Right hindlimb (tissue), 1 donor: Measurements from ENCODE around the gene MKX.

Experiments
- DNase-seq: peaks from one replicate; pipeline ENCODE4 v3.0.0-alpha.2; 2018

Gene MKX

GRCh38 chr10:27745732-27746396 is at the start of gene MKX:
TSS of gene MKX (minus strand) at chr10:27745819. CDS start at chr10:27743415, 2,404 bp downstream.
- peak; percentile 86 for DNase-seq

- no peak for DNase-seq
Measured at GRCh38 chr10:27794157-27794556, 48.5 kb upstream of the MKX start.

DNA sequence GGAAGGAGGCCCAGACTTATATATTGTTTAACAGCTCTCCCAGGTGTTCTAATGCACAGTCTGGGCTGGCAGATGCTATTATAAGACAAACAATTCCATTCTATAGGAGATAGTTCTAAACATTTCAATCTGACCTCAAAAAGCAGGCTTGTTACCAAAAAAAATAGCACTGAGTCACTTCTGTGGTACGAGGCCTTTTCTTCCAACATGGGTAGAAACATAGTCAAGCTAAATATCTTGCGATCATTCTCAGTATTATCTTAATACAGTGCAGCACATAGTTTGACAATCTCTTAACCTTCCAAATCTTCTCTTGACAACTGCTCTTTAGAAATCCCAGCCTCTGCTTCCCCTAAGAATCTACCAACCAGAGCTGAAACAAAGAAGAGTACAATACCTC is 46.6 kb upstream of the MKX start:
- DNase-seq: no peak

DNA sequence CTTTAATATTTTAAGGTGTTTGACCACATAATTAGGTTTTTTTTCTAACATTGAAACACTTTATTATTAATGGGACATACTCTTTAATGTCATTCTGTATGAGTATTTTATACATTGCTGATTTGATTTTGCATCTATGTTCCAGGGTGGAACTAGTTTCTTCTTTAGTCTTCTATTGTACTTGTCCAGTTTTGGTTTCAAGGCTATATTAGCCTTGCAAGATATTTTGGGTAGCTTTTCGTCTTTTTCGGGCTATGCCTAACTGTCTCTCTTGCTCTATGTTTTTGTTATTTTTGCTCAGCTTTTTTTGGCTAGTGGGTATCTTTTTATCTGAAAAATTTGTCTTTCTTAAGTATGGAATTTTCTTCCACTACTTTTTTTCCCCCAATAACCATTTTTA is 38.7 kb upstream of the MKX start:
- DNase-seq: no peak

DNA sequence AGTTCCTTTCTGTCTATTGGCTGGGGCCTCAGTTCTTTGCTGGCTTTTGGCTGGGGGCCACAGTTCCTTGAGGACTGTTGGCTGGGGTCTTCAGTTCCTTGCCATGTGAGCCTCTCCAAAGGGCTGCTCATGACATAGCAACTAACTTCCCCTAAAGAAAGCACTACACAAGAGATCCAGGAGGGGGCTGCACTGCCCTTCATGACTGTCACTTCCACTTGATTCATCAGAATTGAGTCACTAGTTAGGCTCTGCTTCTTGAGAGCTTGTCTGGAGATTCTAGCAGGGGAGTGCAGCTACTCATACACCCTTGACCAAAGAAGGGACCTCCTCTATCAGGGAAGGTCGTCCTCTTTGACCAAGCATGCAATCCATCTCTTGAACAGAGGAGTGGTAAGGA is 38.0 kb upstream of the MKX start:
- DNase-seq: no peak

- no peak for DNase-seq
Measured at GRCh38 chr10:27779462-27780015, 33.9 kb upstream of the MKX start.

DNA sequence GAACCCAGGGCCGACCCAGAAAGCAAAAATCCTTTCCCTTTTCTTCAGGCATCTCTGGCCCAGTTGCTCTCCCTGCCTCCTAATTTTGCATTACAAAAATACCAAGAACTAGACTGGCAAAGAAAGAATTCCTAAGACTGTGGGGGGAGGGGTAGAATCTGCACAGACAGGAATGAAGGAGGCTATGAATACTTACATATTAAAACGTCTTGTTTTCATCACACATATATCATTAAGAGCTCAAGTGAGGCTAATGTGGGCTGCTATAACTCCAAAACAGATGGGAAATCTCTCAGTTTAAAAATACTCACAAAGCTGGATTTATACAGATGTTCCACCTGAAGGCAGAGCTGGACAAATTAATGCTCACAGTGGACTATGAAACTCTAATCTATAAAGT is 29.2 kb upstream of the MKX start:
- no peak for DNase-seq

DNA sequence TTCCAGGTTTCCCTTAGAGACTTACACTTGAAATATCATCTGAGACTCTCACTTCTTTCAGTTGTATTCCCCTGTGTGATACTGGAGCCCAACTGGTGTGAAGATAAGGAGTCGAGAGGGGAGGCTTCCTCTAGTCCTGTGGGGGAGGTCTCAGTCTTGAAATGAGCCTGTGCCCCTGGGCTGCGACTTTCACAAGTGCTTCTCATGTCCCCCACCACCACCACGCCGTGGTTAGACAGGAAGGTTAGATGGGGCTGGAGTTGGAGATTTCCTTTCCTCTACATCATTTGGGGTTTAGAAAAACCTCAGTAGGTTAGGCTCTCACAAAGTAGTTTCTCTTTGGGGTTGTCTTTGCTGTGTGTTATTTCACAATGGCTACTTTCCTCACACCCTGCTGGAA is 25.6 kb upstream of the MKX start:
- no peak for DNase-seq

DNA sequence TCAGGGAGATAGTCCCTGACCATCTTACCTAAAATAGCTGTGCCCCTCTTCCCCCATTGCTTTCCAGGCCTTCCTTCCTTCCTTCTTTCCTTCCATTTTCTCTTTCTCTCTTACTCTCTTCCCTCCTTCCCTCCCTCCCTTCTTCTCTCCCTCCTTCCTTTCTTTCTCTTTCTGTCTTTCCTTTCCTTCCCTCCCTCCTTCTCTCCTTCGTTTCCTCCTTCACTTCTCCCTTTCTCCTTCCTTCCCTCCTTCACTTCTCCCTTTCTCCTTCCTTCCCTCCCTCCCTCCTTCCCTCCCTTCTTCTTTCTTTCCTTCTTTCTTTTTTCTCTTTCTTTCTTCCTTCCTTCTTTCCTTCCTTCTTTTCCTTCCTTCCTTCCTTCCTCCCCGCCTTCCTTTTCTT is 24.6 kb upstream of the MKX start:
- DNase-seq: no peak

DNA sequence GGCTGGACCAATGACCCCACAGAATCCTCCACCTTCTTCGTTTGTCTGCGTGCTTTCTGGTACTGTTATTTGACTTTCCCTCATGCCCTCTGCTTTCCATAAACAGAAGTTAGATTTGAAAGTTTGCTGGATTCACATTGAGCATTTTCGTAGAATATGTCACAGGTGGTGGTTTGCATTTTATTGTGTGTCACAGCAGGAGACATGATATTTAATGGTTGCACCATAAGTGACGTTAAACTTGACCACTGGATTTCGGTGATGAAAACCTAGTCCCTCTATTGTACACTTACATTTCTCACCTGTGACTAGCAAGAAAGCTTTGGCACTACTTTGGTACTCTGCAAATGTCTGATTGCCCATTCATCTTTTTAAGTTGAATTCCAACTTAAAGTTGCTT is 15.2 kb upstream of the MKX start:
- no peak for DNase-seq

- DNase-seq: no peak
Measured at GRCh38 chr10:27759483-27760272, 14.1 kb upstream of the MKX start.

DNA sequence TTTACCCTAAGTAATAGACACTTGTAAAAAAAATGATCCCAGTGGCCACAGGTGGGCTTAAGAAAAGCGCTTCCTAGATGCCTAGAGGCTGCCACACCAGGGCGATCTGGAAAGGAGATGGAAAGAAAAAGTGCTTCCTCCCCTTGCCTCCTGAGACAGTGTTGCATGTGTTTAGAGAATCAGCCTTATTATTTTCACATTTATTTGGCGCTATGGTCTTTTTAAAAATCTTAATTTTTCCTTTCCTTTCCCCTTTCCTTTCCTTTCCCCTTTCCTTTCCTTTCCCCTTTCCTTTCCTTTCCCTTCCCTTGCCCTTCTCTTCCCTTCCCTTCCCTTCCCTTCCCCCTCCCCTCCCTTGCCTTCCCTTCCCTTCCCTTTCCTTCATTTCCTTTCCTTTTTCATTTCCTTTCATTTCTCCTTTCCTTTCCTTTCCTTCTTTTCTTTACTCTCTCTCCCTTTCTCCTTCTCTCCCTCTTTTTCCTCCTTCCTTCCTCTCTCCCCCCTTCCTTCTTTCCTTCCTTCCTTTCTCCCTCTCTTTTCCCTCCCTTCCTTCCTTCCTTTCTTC is 7.1 kb upstream of the MKX start:
- no peak for DNase-seq

GRCh38 chr10:27748601-27749000 is 3.0 kb upstream of the MKX start:
- no peak for DNase-seq

DNA sequence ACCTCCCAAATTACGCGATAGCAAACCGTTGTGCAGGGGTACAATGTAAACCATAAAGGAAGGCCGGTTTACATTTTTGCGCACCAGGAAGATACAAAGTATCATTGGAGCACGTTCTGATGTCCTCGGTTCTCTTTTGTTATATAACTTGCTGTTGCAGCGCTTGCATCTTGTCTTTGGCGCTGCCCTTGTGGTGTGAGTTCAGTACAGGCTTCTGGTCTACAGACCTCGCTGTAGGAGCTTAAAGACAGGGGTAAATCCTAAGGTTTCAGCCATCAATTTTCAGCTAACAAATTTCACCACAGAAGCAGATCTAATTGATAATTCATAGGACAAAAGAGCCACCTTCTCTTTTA is 1.5 kb upstream of the MKX start:
- DNase-seq: no peak

- peak; percentile 21 for DNase-seq
Measured at GRCh38 chr10:27746397-27747095, 927 bp upstream of the MKX start.

DNA sequence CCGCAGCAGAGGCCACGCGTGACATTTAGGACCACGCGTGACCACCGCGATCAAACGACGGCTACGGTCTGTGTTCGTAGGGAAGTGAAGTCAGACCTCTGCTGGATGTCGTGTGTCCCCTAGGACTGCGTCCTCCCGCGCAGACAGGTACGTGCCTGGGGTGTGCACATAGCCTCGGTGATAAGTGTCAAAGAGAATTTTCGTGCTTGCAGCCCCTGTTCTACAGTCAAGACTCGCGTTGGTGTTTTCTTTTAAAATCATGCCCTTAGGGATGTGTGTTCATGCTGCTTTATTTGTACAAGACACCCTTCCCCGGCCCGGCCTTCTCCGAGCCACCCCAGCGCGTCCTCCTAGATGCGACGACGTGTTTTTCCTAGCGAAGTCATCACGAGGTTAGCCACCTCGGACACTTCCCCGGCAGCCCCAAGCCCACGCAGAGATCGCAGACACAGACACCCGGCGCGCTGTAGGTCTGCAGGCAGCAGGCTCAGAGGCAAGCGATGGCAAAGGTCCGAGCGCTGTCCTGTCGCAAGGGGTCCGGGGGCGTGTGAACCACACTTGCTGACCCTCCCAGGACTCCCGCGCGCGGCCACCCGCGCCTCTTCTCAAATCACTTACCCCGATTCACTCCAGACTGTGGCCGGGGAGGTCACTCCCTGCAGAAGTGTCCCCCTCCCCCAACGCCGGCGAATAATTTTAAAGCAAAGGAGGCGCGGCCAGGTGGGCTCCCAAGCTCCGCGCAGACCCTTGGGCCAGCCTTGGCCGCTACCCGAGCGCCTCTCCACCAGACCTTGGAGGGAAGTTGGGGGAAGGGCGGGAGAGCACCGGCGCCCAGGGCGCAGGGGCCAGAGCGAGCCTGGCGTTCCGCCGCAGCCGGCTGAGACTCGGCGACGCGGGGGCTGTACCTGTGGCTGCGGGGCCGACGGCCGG is 552 bp downstream of the MKX start:
- DNase-seq: peak; percentile 45

GRCh38 chr10:27743877-27744801 is 1.5 kb downstream of the MKX start:
- DNase-seq: peak; percentile 71

GRCh38 chr10:27743012-27743876 is 2.4 kb downstream of the MKX start:
- DNase-seq: peak; percentile 55

GRCh38 chr10:27742195-27743011 is 3.2 kb downstream of the MKX start:
- peak; percentile 90 for DNase-seq
